ENCODE results near the gene SNED1.

The SNED1 gene

GRCh38 chr2:241048949-241049343 is 50.5 kb downstream of the SNED1 start:
- H3K4me3 ChIP-seq (ENCODE audit: low read depth, low read length): no peak overlapping the region
- ChIA-PET POLR2A (interaction anchor here (0.5 kb wide), 1 partner anchor 8 kb away, joined by 3 read pairs; no protein-coding TSS in a partner anchor), CTCF (interaction anchor here (1.0 kb wide), 1 partner anchor 136 kb away, joined by 3 read pairs; no protein-coding TSS in a partner anchor)
- no peak for DNase-seq (ENCODE audit: low read depth, low spot score)
- TF ChIP-seq, protein P1, sequence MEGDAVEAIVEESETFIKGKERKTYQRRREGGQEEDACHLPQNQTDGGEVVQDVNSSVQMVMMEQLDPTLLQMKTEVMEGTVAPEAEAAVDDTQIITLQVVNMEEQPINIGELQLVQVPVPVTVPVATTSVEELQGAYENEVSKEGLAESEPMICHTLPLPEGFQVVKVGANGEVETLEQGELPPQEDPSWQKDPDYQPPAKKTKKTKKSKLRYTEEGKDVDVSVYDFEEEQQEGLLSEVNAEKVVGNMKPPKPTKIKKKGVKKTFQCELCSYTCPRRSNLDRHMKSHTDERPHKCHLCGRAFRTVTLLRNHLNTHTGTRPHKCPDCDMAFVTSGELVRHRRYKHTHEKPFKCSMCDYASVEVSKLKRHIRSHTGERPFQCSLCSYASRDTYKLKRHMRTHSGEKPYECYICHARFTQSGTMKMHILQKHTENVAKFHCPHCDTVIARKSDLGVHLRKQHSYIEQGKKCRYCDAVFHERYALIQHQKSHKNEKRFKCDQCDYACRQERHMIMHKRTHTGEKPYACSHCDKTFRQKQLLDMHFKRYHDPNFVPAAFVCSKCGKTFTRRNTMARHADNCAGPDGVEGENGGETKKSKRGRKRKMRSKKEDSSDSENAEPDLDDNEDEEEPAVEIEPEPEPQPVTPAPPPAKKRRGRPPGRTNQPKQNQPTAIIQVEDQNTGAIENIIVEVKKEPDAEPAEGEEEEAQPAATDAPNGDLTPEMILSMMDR (IDR thresholded peaks at IDR 0.05; ENCODE audit: insufficient read depth, low read length, missing control alignments): no peak

- POLR2A ChIA-PET: no interaction called here
- no peak overlapping the region for H3K4me3 ChIP-seq (ENCODE audit: low read depth, low read length)
- DNase-seq (ENCODE audit: low read depth, low spot score): no peak
- CTCF ChIA-PET: interaction anchor here (0.7 to 1.0 kb wide), 2 partner anchors 29 to 135 kb away, joined by 3 to 4 read pairs; no protein-coding TSS in a partner anchor
- TF ChIP-seq, protein P1 (IDR thresholded peaks at IDR 0.05; ENCODE audit: insufficient read depth, low read length, missing control alignments): no peak
Measured at GRCh38 chr2:241049739-241050623, 51.6 kb downstream of the SNED1 start.

DNA sequence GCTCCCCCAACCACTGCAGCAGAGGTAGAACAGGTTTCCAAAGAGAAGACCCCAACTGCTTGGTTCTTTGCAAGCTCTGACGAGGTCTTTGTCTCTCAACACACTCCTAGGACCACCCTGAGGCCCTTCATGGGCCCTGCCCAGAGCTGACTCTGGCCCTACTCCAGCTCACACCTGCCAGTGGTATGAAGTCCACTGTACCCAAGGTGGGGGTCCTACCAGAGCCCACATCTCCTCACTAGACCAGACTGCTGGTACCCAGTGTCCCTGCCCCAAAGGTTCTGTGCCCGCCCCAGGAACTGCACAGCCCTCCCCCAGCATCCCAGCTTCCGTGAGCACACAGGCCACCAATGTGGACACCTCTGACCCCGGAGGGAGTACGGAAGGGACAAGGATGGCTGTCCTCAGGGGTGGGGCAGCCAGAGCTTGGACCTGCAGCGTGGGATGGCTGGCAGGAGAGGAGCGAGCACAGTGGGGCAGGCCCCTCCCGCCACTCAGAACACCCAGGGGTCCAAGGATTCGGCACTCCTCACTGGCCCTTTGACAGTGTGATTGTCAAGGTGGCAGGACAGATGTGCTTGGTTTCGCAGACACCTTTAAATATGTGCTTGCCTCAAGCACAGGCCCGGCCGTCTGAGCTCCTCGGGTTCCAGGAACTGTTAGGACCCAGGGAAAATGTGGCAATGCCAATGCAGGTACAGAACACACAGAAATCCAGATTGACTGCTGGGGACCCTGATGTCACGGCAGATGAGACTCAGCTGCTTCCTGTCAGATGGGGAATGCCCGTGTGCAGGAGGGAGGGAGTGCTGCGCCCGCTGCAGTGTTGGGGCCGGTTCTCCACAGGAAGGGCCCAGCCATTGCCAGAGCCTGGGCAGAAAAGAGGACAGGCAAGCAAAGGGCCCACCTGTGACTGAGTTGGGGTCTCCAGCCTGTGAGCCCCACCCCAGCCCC is 52.5 kb downstream of the SNED1 start:
- TF ChIP-seq, protein P1 (IDR thresholded peaks at IDR 0.05; ENCODE audit: insufficient read depth, low read length, missing control alignments): no peak
- H3K4me3 ChIP-seq (ENCODE audit: low read depth, low read length): no peak overlapping the region
- no peak for DNase-seq (ENCODE audit: low read depth, low spot score)
- ChIA-PET POLR2A (no interaction called here), CTCF (interaction anchor here (0.7 to 1.0 kb wide), 2 partner anchors 28 to 136 kb away, joined by 3 to 4 read pairs; no protein-coding TSS in a partner anchor)

- ChIA-PET CTCF (no interaction called here), POLR2A (no interaction called here)
- no peak for DNase-seq (ENCODE audit: low read depth, low spot score)
- no peak overlapping the region for H3K4me3 ChIP-seq (ENCODE audit: low read depth, low read length)
- TF ChIP-seq, protein P1 (IDR thresholded peaks at IDR 0.05; ENCODE audit: insufficient read depth, low read length, missing control alignments): no peak
Measured at GRCh38 chr2:241051578-241052487, 53.4 kb downstream of the SNED1 start.

GRCh38 chr2:241052677-241053360 is 54.4 kb downstream of the SNED1 start:
- CTCF ChIA-PET: no interaction called here
- TF ChIP-seq, protein P1 (IDR thresholded peaks at IDR 0.05; ENCODE audit: insufficient read depth, low read length, missing control alignments): no peak
- POLR2A ChIA-PET: no interaction called here
- DNase-seq (ENCODE audit: low read depth, low spot score): no peak
- H3K4me3 ChIP-seq (ENCODE audit: low read depth, low read length): no peak overlapping the region
